Measurements from ENCODE around the gene SMIM43.
"Not testable (repeated sequence)": the region's sequence is repeated elsewhere in the genome, so short reads cannot be mapped to it uniquely, and the experiment has no call there.

The SMIM43 gene

GRCh38 chr4:121778991-121779628 is 14.1 kb upstream of the SMIM43 start:
- DNase-seq, result no peak

GRCh38 chr4:121777625-121778024 is 12.7 kb upstream of the SMIM43 start:
- DNase-seq, result no peak

GRCh38 chr4:121776610-121777401 is 11.8 kb upstream of the SMIM43 start:
- no peak for DNase-seq

GRCh38 chr4:121773883-121774282 is 8.9 kb upstream of the SMIM43 start:
- DNase-seq, result no peak

GRCh38 chr4:121771869-121772268 is 6.9 kb upstream of the SMIM43 start:
- DNase-seq, result no peak

GRCh38 chr4:121769341-121769740 is 4.4 kb upstream of the SMIM43 start:
- no peak for DNase-seq

- DNase-seq, result no peak
Observed at GRCh38 chr4:121767166-121767565, 2.2 kb upstream of the SMIM43 start.

- no peak for DNase-seq
Observed at GRCh38 chr4:121765971-121766538, 1.1 kb upstream of the SMIM43 start.

- DNase-seq, result no peak
Observed at GRCh38 chr4:121765368-121765705, 373 bp upstream of the SMIM43 start.

GRCh38 chr4:121764303-121764701 is 662 bp downstream of the SMIM43 start:
- no peak for DNase-seq

- DNase-seq, result no peak
Observed at GRCh38 chr4:121760205-121760604, 4.8 kb downstream of the SMIM43 start.

- DNase-seq, result no peak
Observed at GRCh38 chr4:121758925-121759568, 5.9 kb downstream of the SMIM43 start.

GRCh38 chr4:121752142-121752541 is 12.8 kb downstream of the SMIM43 start:
- DNase-seq, result not testable (repeated sequence)

GRCh38 chr4:121749225-121749624 is 15.7 kb downstream of the SMIM43 start:
- no peak for DNase-seq

- DNase-seq, result no peak
Observed at GRCh38 chr4:121742794-121743193, 22.2 kb downstream of the SMIM43 start.

- DNase-seq, result no peak
Observed at GRCh38 chr4:121741751-121742150, 23.2 kb downstream of the SMIM43 start.

- no peak for DNase-seq
Observed at GRCh38 chr4:121740796-121741409, 24.1 kb downstream of the SMIM43 start.

- DNase-seq, result no peak
Observed at GRCh38 chr4:121739575-121739974, 25.4 kb downstream of the SMIM43 start.

- no peak for DNase-seq
Observed at GRCh38 chr4:121738780-121739535, 26.0 kb downstream of the SMIM43 start.

GRCh38 chr4:121737846-121738554 is 27.0 kb downstream of the SMIM43 start:
- no peak for DNase-seq

GRCh38 chr4:121736735-121737351 is 28.1 kb downstream of the SMIM43 start:
- DNase-seq, result no peak

Data from NCI-H187 treated with DMSO at 0.1 percent for 48 hours (cell line).